Stomach (tissue), 9 donors: Measurements from ENCODE around the gene GALNT13. TPM values are rescaled to one million over a fixed set of nuclear protein-coding genes. Genes with fewer than 3 reads are reported as not detected.

ENCODE experiments used
- DNase-seq, 2 donors: peaks; one replicate each; pipeline versions ENCODE4 v3.0.0 to v3.0.0-alpha.2; 2013 to 2019
- H3K27ac ChIP-seq, 5 donors: fragments of 200-600 bp in 4 of 5; sonication (generic) in 4 of 5; one replicate each; pipeline ENCODE4 v1.5.1; 2013 to 2019; ENCODE audit warnings: mild to moderate bottlenecking in 1 of 5, moderate library complexity in 1 of 5
- H3K27me3 ChIP-seq, 3 donors: fragments of 200-600 bp; sonication (generic); one replicate each; pipeline ENCODE4 v1.5.1; 2017 to 2019; ENCODE audit warnings: mixed run types in 1 of 3
- H3K36me3 ChIP-seq, 4 donors: fragments of 200-600 bp; sonication (generic); 1 replicate in 3 of 4; 2 replicates in 1 of 4; pipeline ENCODE4 v1.5.1; 2016 to 2019
- H3K4me1 ChIP-seq, 4 donors: fragments of 200-600 bp; sonication (generic); one replicate each; pipeline ENCODE4 v1.5.1; 2016 to 2019
- H3K4me3 ChIP-seq, 4 donors: fragments of 200-600 bp; sonication (generic) in 3 of 4; one replicate each; pipeline ENCODE4 v1.5.1; 2016 to 2019; ENCODE audit warnings: mild to moderate bottlenecking in 1 of 4
- H3K9me3 ChIP-seq, 4 donors: fragments of 200-600 bp; sonication (generic); one replicate each; pipeline ENCODE4 v1.5.1; 2016 to 2019
- CTCF ChIP-seq, 7 experiments: fragments of 450-650 bp in 4 of 7; fragments of 200-600 bp in 3 of 7; sonication (generic) in 3 of 7; IDR thresholded peaks; one replicate each; pipeline ENCODE4 v1.5.1; 2016 to 2019; ENCODE audit warnings: antibody characterized with exemption in 7 of 7, control low read depth in 2 of 7, mild to moderate bottlenecking in 1 of 7
- EP300 ChIP-seq: sonication (generic); formaldehyde crosslinking; IDR thresholded peaks from one replicate; pipeline ENCODE4 v1.6.1; 2017; ENCODE audit warnings: antibody characterized with exemption
- POLR2A ChIP-seq, 4 donors: fragments of 450-650 bp; IDR thresholded peaks; one replicate each; pipeline ENCODE4 v1.6.1; 2016; ENCODE audit warnings: antibody characterized with exemption in 4 of 4, control low read depth in 2 of 4, mild to moderate bottlenecking in 1 of 4, moderate library complexity in 1 of 4
- POLR2AphosphoS5 ChIP-seq, 3 donors: sonication (generic); formaldehyde crosslinking; IDR thresholded peaks; one replicate each; pipeline ENCODE4 v1.6.1; 2016; ENCODE audit warnings: antibody characterized with exemption in 3 of 3
- WGBS, 5 donors: extraction: QIAGEN DNeasy Blood & Tissue Kit in 3 of 5; methylation state at CpG; one replicate each; pipeline versions ENCODE4 v1.1.5 to v1.1.7; 2013 to 2018; 5-methylcytosine and 5-hydroxymethylcytosine counted together
- intact Hi-C: fragments of 100-400 bp; cut with DNase I; formaldehyde crosslinking; loops from one replicate; pipeline ENCODE4 v1.15.1; 2023; ENCODE audit warnings: low total_unique reads
- polyA plus RNA-seq, 3 donors: library from polyadenylated mRNA; stranded (reverse); fragments of 200-250 nt; gene quantifications; one replicate each; pipeline ENCODE4 v1.2.3, GENCODE V29; 2013
- total RNA-seq, 5 donors: library from RNA; depleted of rRNA; stranded (reverse); fragments of >200 nt; gene quantifications; one replicate each; pipeline versions ENCODE4 v1.1.0 to v1.2.3, GENCODE V29; 2014 to 2016
- donor health status: healthy with polysubstance abuse.
- donor health status: Bipolar disorder and iron deficiency.
- donor health status: healthy.

The GALNT13 gene
- total and polyA plus RNA-seq, 8 donors: 0.15 to 6.2 (median 0.72) TPM; not detected in 3

GRCh38 chr2:154427453-154427852 is 555.7 kb downstream of the GALNT13 start:
- intact Hi-C loops: no loop called here
- TF ChIP-seq POLR2AphosphoS5 (IDR thresholded peaks at IDR 0.05) (no peak), POLR2A (IDR thresholded peaks at IDR 0.05) (no peak), EP300 (no peak), CTCF (IDR thresholded peaks at IDR 0.05) (no peak)
- H3K4me3 ChIP-seq: no peak overlapping the region

GRCh38 chr2:154428022-154428421 is 556.3 kb downstream of the GALNT13 start:
- WGBS, 5 donors: 87 to 94% (median 90%) methylated on average over 8 of the region's 8 CpGs
- intact Hi-C loops: no loop called here
- TF ChIP-seq CTCF (IDR thresholded peaks at IDR 0.05) (no peak), EP300 (no peak), POLR2A (IDR thresholded peaks at IDR 0.05) (no peak), POLR2AphosphoS5 (IDR thresholded peaks at IDR 0.05) (no peak)
- no peaks in the 10 kb centered on the region for H3K27me3 ChIP-seq
- no peaks in the 10 kb centered on the region for H3K36me3 ChIP-seq
- DNase-seq: no peak
- H3K27ac ChIP-seq: no peak overlapping the region
- no peak overlapping the region for H3K4me3 ChIP-seq
- peaks cover 0 to 6% (median 0%) of the 10 kb centered on the region in 4 donors for H3K4me1 ChIP-seq
- no peaks in the 10 kb centered on the region for H3K9me3 ChIP-seq

More at GRCh38 chr2:154427453-154427852, 555.7 kb downstream of the GALNT13 start:
- DNase-seq: no peak
- no peak overlapping the region for H3K27ac ChIP-seq
- no peaks in the 10 kb centered on the region for H3K36me3 ChIP-seq
- H3K9me3 ChIP-seq: no peaks in the 10 kb centered on the region
- H3K27me3 ChIP-seq: no peaks in the 10 kb centered on the region
- 75 to 87% (median 83%) methylated on average over 2 of the region's 2 CpGs for WGBS, 5 donors
- H3K4me1 ChIP-seq: peaks cover 0 to 6% (median 0%) of the 10 kb centered on the region in 4 donors

DNA sequence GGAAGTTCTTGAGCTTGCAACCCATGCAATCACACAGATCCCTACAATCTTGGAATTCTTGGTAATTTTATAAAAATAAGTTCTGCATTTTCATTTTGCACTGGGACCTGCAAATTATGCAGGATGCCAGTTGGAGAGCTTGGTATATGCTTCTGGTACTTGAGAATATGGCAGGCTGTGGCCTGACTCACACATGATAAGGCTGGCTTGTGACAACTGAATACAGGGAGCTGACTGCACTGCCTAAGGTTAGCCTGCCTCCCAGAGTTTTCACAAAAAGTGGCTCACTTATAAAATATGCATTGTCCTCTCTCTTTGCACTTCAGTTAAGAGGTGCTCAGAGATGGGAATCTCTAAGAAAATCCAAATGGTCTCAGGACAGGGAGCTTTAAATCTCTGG is 561.3 kb downstream of the GALNT13 start:
- no peaks in the 10 kb centered on the region for H3K36me3 ChIP-seq
- H3K27ac ChIP-seq: no peak overlapping the region
- TF ChIP-seq POLR2A (IDR thresholded peaks at IDR 0.05): no peak
- no peak for TF ChIP-seq POLR2AphosphoS5 (IDR thresholded peaks at IDR 0.05)
- TF ChIP-seq EP300: no peak
- TF ChIP-seq CTCF (IDR thresholded peaks at IDR 0.05): no peak
- intact Hi-C loops: no loop called here
- H3K27me3 ChIP-seq: no peaks in the 10 kb centered on the region
- no peak overlapping the region for H3K4me3 ChIP-seq
- no peaks in the 10 kb centered on the region for H3K9me3 ChIP-seq
- DNase-seq: no peak
- no peaks in the 10 kb centered on the region for H3K4me1 ChIP-seq

GRCh38 chr2:154437104-154437503 is 565.4 kb downstream of the GALNT13 start:
- no peak for DNase-seq
- TF ChIP-seq POLR2A (IDR thresholded peaks at IDR 0.05) (no peak), POLR2AphosphoS5 (IDR thresholded peaks at IDR 0.05) (no peak), CTCF (IDR thresholded peaks at IDR 0.05) (no peak), EP300 (no peak)
- Histone ChIP-seq H3K4me1 (no peaks in the 10 kb centered on the region), H3K27me3 (no peaks in the 10 kb centered on the region), H3K4me3 (no peak overlapping the region), H3K27ac (no peak overlapping the region), H3K36me3 (no peaks in the 10 kb centered on the region), H3K9me3 (no peaks in the 10 kb centered on the region)
- intact Hi-C loops: no loop called here
- WGBS, 5 donors: 52 to 58% (median 55%) methylated on average over 8 of the region's 8 CpGs
